HG03064 (cell line): Measurements from ENCODE around the gene ARL4C.

Experiments
- ATAC-seq: cut with Tn5 transposase; IDR thresholded peaks from one replicate; pipeline ENCODE4 v1.9.1; 2021; ENCODE audit warnings: low read depth; ENCODE audit not compliant: unreplicated experiment

The ARL4C gene

DNA sequence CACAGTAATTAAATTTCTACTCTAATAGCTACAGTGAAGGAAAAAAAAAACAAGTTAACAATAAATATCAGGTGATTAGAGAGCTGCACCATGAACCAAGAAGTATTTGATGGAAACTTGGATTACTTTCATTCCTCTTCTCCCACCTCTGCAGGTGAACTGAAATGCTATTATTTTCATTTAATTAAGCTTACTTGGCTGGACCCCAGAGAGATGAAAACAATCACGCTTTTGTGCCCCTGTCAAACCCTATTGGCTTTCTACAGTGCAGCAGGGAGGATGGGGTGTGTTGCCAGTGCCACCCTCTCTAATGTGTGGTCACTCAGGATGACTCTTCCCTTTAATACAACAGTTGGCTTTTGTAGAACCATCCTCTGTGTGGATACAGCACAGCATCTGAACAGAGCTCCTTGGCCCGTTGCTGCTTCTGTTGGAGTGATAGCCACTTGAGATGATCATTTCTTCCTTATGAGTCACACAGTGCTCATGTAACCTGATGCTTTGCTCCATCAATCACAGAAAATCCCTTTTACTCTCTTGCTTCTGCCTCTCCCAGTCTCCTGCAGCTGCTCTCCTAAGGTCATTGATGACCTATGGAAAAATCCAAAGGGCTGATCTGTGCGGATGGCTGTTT is 5.5 kb upstream of the ARL4C start:
- ATAC-seq, result no peak

GRCh38 chr2:234500394-234501006 is 3.6 kb upstream of the ARL4C start:
- no peak for ATAC-seq

DNA sequence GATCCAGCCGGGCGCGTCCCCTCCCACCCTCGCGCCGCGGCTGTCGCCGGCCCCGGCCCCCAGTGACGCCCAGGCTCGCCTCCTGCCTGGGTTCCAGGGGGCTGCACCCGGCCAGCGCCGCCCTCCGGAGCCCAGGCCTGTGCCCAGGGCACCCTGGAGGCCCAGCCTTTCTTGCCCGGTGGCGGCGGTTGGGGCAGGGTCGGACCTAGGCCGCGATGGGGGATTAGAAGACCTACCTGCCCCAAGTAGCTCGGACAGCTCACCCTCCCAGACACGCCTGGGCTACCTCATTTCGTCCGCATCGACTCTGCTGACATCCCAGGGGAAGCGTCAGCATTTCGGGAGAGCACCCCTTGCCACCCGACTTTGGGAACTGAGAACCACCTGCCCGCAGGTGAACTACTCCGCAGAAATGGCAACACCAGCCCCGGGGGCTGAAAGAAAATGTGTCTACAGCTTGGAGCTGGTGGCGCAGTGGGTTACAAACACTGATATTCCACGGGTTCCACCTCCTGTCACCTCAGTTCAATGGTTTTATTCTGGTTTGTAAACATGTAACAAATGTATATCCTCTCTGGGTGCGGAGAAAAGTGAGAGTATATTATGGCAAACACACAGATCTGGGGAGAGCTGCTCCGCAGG is 834 bp upstream of the ARL4C start:
- no peak for ATAC-seq

- peak; percentile 53 for ATAC-seq
These were observed 636 bp downstream of the ARL4C start for GRCh38 chr2:234496055-234496834.

DNA sequence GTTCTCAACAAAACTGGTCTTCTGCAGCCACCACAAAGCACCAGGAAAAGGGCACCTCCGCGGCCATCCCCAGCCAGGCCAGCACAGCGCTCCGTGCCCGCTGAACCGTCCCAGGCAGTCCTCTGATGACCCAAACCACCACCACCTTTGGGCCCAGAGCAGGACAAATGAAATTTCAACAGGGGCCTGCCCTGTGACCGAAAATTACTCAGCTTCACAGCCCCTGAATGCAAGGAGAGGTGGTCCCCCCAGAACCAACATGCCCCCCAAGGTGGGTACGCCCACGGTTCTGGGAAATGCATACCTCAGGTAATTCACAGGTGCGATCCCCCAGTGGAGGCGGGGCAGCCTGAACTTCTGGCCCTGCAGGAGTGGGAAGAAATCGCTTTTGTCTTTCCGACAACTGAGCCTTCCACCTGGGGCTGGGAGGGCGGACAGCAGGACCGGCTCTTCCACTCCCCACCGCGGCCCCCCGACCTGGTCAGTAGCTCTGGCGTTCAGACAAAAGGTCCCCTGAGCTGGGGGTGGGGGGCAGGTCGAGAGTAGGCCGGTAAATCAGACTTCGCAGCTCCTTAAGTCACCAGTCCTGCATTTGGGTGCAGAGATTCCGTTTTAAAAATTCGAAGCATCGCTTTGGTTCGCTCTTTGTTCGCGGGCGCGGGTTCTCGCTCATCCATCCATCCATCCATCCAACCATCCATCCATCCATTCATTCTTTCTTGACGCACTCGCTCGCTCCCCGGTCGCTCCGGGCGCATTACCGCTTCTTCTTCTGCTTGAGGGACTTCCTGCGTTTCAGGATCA is 1.4 kb downstream of the ARL4C start:
- no peak for ATAC-seq

- ATAC-seq, result no peak
These were observed 2.3 kb downstream of the ARL4C start for GRCh38 chr2:234494361-234495250.

DNA sequence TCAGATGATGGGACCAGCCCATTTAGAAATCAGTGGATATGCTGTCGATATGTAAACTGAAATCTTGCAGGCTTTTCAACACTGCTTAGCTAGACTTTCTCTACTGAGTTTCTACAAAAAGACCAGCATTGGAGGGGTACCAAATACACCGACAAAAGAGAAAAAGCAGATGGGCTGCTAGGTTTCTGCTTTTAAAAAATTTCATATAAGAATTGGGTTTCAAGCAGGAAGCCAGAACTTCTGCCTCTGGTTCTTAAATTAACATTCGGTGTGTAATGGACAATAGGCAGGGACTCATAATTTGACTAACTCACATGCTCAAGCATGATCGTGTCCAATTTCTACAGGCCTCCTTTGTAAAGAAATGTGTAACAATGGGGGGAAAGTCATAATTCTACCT is 3.1 kb downstream of the ARL4C start:
- no peak for ATAC-seq

DNA sequence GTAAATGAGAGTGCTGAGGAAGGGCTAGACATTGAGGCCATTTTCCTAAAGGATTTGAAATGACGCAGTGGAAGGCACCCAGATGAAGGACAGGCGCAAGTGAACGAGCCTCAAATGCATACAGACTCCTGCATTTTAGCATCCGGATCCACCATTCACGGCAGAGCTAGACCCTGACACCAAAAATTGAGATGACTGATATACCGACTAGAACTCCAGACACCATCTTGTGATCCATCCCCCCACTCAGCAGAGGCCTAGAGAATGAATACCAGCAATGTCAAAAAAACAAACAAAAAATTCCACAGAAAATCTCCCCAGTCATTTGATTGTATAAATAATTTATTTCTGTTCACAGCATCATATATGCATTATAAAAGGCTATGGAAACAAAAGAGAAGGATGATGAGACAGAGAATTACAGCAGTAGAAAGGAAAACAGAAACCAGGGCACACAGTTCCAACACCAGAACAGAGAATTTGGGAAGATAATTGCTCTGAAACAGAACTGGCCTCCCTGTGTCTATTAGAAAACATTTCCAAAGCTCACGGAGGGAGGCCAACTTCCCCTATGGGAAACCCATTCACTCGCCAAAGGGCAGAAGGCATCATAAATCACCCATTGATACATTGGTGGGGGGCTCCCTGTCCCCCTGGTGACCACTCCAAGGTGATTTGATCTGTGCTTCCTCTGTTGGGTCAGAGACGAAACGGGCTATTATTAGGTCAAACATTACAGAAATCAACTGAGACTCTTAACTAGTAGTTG is 4.0 kb downstream of the ARL4C start:
- no peak for ATAC-seq

DNA sequence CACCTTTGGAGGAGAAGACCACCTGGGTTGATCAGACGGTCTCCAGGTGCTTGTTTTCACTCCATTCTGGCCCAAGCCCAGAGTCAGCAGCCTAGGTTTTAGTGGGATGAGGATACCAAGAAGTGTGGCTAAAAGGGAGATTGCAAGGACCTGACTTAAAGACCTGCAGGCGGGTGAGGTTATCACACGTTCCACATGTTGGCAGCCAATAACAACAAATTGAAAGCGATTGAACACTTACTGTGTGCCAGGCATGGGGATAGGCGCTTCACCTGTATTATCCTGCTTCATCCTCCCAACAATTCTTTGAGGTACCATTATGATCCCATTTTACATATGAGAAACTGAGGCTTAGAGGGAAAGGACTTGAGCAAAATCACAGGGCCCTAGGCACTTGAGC is 5.0 kb downstream of the ARL4C start:
- ATAC-seq, result no peak

DNA sequence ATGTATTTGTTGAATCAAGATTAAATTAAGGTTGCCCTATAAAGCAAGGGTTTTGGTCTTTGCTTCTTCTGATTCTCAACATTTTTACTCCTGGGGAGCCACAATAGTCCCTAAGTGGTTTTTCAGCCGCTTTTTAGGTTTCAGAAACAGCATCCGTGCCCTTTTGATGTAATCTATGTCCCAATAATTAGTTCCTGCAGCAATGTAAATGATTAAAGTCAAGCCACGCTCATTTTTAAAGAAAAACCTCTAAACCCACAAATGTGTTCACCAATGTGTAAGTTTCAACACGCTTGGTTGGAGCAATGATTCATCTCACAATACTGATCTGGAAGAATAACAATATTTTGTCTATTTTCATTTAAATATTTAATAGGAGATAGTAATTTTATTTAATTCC is 5.6 kb downstream of the ARL4C start:
- ATAC-seq, result no peak

- no peak for ATAC-seq
These were observed 6.4 kb downstream of the ARL4C start for GRCh38 chr2:234490271-234491091.

DNA sequence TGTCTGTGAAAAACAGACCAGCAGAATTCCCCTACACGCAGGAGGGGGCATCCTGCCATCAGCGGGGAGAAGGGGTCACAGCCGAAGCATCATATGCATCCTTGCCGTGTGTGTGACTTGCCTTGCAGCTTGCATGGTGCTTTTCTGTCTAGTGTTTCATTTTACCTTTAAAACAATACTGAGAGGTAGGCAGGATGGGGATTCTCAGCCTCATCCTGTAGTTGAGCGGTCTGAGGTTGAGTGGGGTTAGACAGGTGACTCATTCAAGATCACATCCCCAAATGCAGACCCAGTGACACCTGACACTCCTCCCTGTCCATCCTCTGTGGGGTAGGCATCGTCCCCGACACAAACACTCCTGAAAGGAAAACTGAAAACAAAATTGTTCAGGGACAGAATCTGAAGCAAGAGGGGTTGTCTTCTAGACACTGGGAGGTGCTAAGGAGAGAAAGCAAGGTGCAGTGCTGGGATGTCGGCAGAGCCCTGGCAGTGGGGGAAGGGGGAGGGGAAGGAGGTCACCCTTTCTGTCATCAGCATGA is 7.9 kb downstream of the ARL4C start:
- ATAC-seq, result peak; percentile 57

DNA sequence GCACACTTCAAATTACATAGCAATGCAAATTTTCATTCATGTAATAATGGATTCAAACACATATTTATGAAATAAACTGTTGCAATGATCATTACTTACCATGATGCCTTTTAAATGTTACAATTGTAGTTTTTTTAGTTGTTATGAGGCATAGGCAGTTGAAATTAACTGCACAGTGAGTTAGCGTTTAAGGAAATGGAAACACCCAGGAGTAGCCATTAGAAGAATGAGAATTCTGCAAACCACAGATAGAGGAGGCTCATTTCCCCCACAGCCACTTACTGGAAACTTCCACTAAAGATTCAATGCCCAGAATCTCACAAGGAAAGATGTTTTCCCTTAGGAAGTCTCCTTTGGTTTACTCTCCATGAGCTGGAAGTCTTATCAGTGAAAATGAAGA is 8.4 kb downstream of the ARL4C start:
- no peak for ATAC-seq

DNA sequence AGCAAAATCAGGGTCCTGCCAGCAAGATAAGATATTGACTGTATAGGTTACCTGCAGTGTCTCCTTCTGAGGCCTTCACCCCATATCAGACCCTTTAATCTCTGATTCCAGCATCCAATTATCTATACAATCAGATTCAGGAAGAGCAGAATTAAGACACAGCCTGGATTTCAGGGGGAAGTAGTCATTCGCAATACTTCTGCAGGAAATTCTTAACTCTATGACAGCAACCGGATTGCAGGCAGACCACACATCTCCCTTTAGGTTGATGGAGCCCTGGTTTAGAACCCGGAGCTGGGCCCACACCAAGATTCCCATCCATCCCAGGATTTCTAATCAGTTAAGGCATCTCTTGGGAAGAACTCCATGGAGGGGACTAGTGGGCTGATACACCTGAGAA is 9.5 kb downstream of the ARL4C start:
- no peak for ATAC-seq

- no peak for ATAC-seq
These were observed 13.2 kb downstream of the ARL4C start for GRCh38 chr2:234483568-234484251.

DNA sequence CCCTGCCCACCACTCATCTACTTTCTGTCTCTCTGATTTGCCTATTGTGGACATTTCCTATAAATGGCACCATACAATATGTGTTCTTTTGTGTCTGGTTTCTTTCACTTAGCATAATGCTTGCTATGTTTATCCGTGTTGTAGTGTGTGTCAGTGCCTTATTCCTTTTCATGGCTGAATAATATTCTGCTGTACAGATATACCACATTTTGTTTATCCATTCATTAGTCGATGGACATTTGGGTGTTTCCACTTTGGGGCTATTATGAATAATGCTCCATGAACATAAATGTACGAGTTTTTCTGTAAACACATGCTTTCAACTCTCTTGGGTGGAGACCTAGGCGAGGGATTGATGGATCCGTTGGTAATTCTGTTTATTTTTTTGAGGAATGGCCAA is 15.6 kb downstream of the ARL4C start:
- no peak for ATAC-seq

DNA sequence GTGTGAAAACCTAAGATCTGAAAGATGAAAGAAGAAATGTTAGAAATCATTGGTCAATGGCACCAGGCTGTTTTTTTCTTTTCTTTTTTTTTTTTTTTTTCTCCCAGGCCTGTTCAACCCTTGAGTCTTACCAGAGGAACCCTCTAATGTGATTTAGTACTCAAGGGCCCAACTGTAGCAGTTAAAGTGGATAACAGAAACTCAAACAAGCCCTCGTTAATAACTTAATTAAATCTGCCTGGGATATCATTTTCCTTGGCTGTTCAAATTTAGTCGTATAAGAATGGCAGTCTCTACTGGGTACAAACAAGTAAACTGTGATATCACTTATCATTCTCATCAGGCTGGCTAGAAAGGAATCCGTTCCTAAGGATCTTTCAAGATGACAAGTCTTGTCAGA is 16.5 kb downstream of the ARL4C start:
- no peak for ATAC-seq
